H9 (cell line): ENCODE data around the gene ATP8A2. TPM values are rescaled to one million over a fixed set of nuclear protein-coding genes. Genes with fewer than 3 reads are reported as not detected.

Experiments
- DNase-seq: peaks from one replicate; pipeline ENCODE4 v3.0.0-alpha.2; 2017
- H2AFZ ChIP-seq: one replicate; pipeline ENCODE4 v1.6.1; 2013; ENCODE audit warnings: mild to moderate bottlenecking, low read length, control low read depth, moderate library complexity
- H2AK5ac ChIP-seq: 2 replicates; pipeline ENCODE4 v1.6.1; 2013; ENCODE audit warnings: low read length, control low read depth, mixed read lengths; ENCODE audit not compliant: insufficient read length
- H2BK120ac ChIP-seq: one replicate; pipeline ENCODE4 v1.6.1; 2013; ENCODE audit warnings: low read depth, mild to moderate bottlenecking, low read length, control low read depth, inconsistent platforms; ENCODE audit not compliant: poor library complexity, severe bottlenecking
- H2BK12ac ChIP-seq: 2 replicates; pipeline ENCODE4 v1.6.1; 2013; ENCODE audit warnings: low read length, control low read depth, mixed read lengths, low read depth; ENCODE audit not compliant: insufficient read length
- H2BK15ac ChIP-seq: 2 replicates; pipeline ENCODE4 v1.6.1; 2013; ENCODE audit warnings: low read depth, low read length, control low read depth
- H2BK20ac ChIP-seq: one replicate; pipeline ENCODE4 v1.6.1; 2013; ENCODE audit warnings: low read depth, mild to moderate bottlenecking, low read length, control low read depth, inconsistent platforms; ENCODE audit not compliant: poor library complexity, severe bottlenecking
- H2BK5ac ChIP-seq: 2 replicates; pipeline ENCODE4 v1.6.1; 2013; ENCODE audit warnings: low read length, control low read depth, mixed read lengths; ENCODE audit not compliant: insufficient read length
- H3K14ac ChIP-seq: 2 replicates; pipeline ENCODE4 v1.6.1; 2013; ENCODE audit warnings: low read length, control low read depth; ENCODE audit not compliant: insufficient read depth
- H3K18ac ChIP-seq: 2 replicates; pipeline ENCODE4 v1.6.1; 2013; ENCODE audit warnings: low read depth, mild to moderate bottlenecking, mixed read lengths, low read length, control low read depth; ENCODE audit not compliant: insufficient read length
- H3K23ac ChIP-seq: 2 replicates; pipeline ENCODE4 v1.6.1; 2013; ENCODE audit warnings: low read length, control low read depth, mixed read lengths, low read depth; ENCODE audit not compliant: insufficient read length
- H3K23me2 ChIP-seq: 2 replicates; pipeline ENCODE4 v1.6.1; 2013; ENCODE audit warnings: low read depth, mild to moderate bottlenecking, mixed read lengths, low read length, control low read depth; ENCODE audit not compliant: insufficient read length, poor library complexity, severe bottlenecking
- H3K27ac ChIP-seq: 2 replicates; pipeline ENCODE4 v1.5.1; 2013; ENCODE audit warnings: low read length, control low read depth, mixed read lengths, low read depth; ENCODE audit not compliant: insufficient read length
- H3K27me3 ChIP-seq: 2 replicates; pipeline ENCODE4 v1.6.1; 2013; ENCODE audit warnings: low read length, control low read depth, inconsistent platforms; ENCODE audit not compliant: insufficient read depth
- H3K4ac ChIP-seq: 2 replicates; pipeline ENCODE4 v1.6.1; 2013; ENCODE audit warnings: low read depth, mild to moderate bottlenecking, control low read depth, inconsistent platforms, low read length, moderate library complexity
- H3K4me1 ChIP-seq: 2 replicates; pipeline ENCODE4 v1.6.1; 2013; ENCODE audit warnings: low read length, control low read depth, inconsistent platforms; ENCODE audit not compliant: insufficient read depth
- H3K4me2 ChIP-seq: 2 replicates; pipeline ENCODE4 v1.6.1; 2013; ENCODE audit warnings: low read length, control low read depth, mixed read lengths; ENCODE audit not compliant: insufficient read length, insufficient read depth
- H3K56ac ChIP-seq: 2 replicates; pipeline ENCODE4 v1.6.1; 2013; ENCODE audit warnings: low read depth, mild to moderate bottlenecking, mixed read lengths, low read length, control low read depth; ENCODE audit not compliant: insufficient read length
- H3K79me1 ChIP-seq: 2 replicates; pipeline ENCODE4 v1.6.1; 2013; ENCODE audit warnings: low read depth, mild to moderate bottlenecking, moderate library complexity, low read length, control low read depth, inconsistent platforms; ENCODE audit not compliant: insufficient read depth, poor library complexity, severe bottlenecking
- H3K79me2 ChIP-seq: 2 replicates; pipeline ENCODE4 v1.6.1; 2013; ENCODE audit warnings: low read length, control low read depth, inconsistent platforms; ENCODE audit not compliant: insufficient read depth
- H3K9ac ChIP-seq: 2 replicates; pipeline ENCODE4 v1.6.1; 2013; ENCODE audit warnings: low read length, control low read depth, mixed read lengths; ENCODE audit not compliant: insufficient read length; ENCODE audit errors: extremely low read depth
- H3K9me3 ChIP-seq: one replicate; pipeline ENCODE4 v1.6.1; 2013; ENCODE audit warnings: low read depth, low read length, inconsistent platforms; ENCODE audit not compliant: control insufficient read depth
- H3T11ph ChIP-seq: one replicate; pipeline ENCODE4 v1.6.1; 2013; ENCODE audit warnings: mild to moderate bottlenecking, low read length, control low read depth, inconsistent platforms
- H4K20me1 ChIP-seq: one replicate; pipeline ENCODE4 v1.6.1; 2013; ENCODE audit not compliant: control insufficient read depth, insufficient read length, insufficient read depth
- H4K5ac ChIP-seq: 2 replicates; pipeline ENCODE4 v1.6.1; 2013; ENCODE audit warnings: low read depth, mild to moderate bottlenecking, mixed read lengths, low read length, control low read depth; ENCODE audit not compliant: insufficient read length
- H4K8ac ChIP-seq: replicated peaks from 2 replicates; pipeline ENCODE4 v1.6.1; 2013; ENCODE audit warnings: low read length, control low read depth, mixed read lengths, low read depth; ENCODE audit not compliant: insufficient read length
- H4K91ac ChIP-seq: 2 replicates; pipeline ENCODE4 v1.6.1; 2013; ENCODE audit warnings: low read depth, mild to moderate bottlenecking, moderate library complexity, mixed read lengths, low read length, control low read depth; ENCODE audit not compliant: insufficient read length
- H3K27ac Mint-ChIP-seq, 3 experiments: 2 replicates in 2 of 3; 3 replicates in 1 of 3; pipeline ENCODE4 v1.8.0; 2020 to 2021; ENCODE audit warnings: mixed read lengths in 3 of 3, mild to moderate bottlenecking in 1 of 3, moderate library complexity in 1 of 3
- H3K27me3 Mint-ChIP-seq: 2 replicates; pipeline ENCODE4 v1.8.0; 2021; ENCODE audit warnings: low read depth, mild to moderate bottlenecking, moderate library complexity, mixed read lengths
- H3K36me3 Mint-ChIP-seq, 3 experiments: 2 replicates in 2 of 3; 3 replicates in 1 of 3; pipeline ENCODE4 v1.8.0; 2020 to 2021; ENCODE audit warnings: low read depth in 3 of 3, mixed read lengths in 3 of 3; ENCODE audit not compliant: insufficient read depth in 1 of 3
- H3K4me1 Mint-ChIP-seq, 2 experiments: 2 replicates each; pipeline ENCODE4 v1.8.0; 2020; ENCODE audit warnings: mixed read lengths in 2 of 2
- H3K4me3 Mint-ChIP-seq, 2 experiments: 2 replicates in 1 of 2; 3 replicates in 1 of 2; pipeline ENCODE4 v1.8.0; 2020 to 2021; ENCODE audit warnings: mild to moderate bottlenecking in 2 of 2, mixed read lengths in 2 of 2, moderate library complexity in 1 of 2
- H3K9me3 Mint-ChIP-seq, 2 experiments: 2 replicates in 1 of 2; 3 replicates in 1 of 2; pipeline ENCODE4 v1.8.0; 2020; ENCODE audit warnings: mild to moderate bottlenecking in 2 of 2, mixed read lengths in 2 of 2, moderate library complexity in 1 of 2
- CTCF ChIP-seq: fragments of 200-600 bp; sonication (generic); conservative IDR thresholded peaks from 3 replicates; pipeline ENCODE4 v1.8.0; 2021; ENCODE audit warnings: antibody characterized with exemption, mild to moderate bottlenecking
- WGBS: extraction: QIAGEN DNeasy Blood & Tissue Kit; methylation state at CpG from one replicate; pipeline ENCODE4 v1.1.7; 2013; ENCODE audit warnings: missing lambda C conversion rate, low lambda C conversion rate, mixed read lengths; ENCODE audit not compliant: insufficient read length; ENCODE audit errors: extremely low coverage; 5-methylcytosine and 5-hydroxymethylcytosine counted together
- total RNA-seq: library from RNA; stranded (reverse); gene quantifications from 2 replicates; pipeline ENCODE4 v1.2.1, GENCODE V29; 2021

ATP8A2 gene
- total RNA-seq, 1 experiment from 2014 or later, result 18.2 TPM

GRCh38 chr13:26016189-26016588 is 644.4 kb downstream of the ATP8A2 start:
- Mint-ChIP-seq H3K4me1 (peaks cover 33 to 37% of the 10 kb centered on the region in 2 experiments), H3K4me3 (no peak overlapping the region), H3K9me3 (peaks cover 0 to 2% of the 10 kb centered on the region in 2 experiments; a peak in 1 of 5 replicates), H3K36me3 (peaks cover 0 to 3% (median 0%) of the 10 kb centered on the region in 3 experiments; a peak in 1 of 7 replicates), H3K27ac (no peak overlapping the region), H3K27me3 (peaks cover 9% of the 10 kb centered on the region)
- no peak overlapping the region for H3K23ac ChIP-seq
- H3K27ac ChIP-seq, result no peak overlapping the region
- no peak overlapping the region for H3K14ac ChIP-seq
- no peaks in the 10 kb centered on the region for H3K27me3 ChIP-seq
- no peak overlapping the region for H3T11ph ChIP-seq
- H4K91ac ChIP-seq, result no peak overlapping the region
- no peak overlapping the region for H2BK12ac ChIP-seq
- no peak overlapping the region for H2BK120ac ChIP-seq
- no peak overlapping the region for H2BK15ac ChIP-seq
- H3K23me2 ChIP-seq, result no peaks in the 10 kb centered on the region
- no peak overlapping the region for H2AFZ ChIP-seq
- H4K8ac ChIP-seq, result no peak overlapping the region
- H2AK5ac ChIP-seq, result no peak overlapping the region
- TF ChIP-seq CTCF, result no peak
- no peaks in the 10 kb centered on the region for H3K9me3 ChIP-seq
- H4K5ac ChIP-seq, result no peak overlapping the region
- DNase-seq, result no peak
- H3K18ac ChIP-seq, result no peak overlapping the region
- H3K9ac ChIP-seq, result no peak overlapping the region
- no peak overlapping the region for H3K56ac ChIP-seq
- no peaks in the 10 kb centered on the region for H3K79me2 ChIP-seq
- H2BK20ac ChIP-seq, result no peak overlapping the region
- H3K4ac ChIP-seq, result no peak overlapping the region
- H3K4me2 ChIP-seq, result no peak overlapping the region
- no peaks in the 10 kb centered on the region for H3K79me1 ChIP-seq
- no peaks in the 10 kb centered on the region for H4K20me1 ChIP-seq
- no CpG with 5 or more reads among the region's 6 CpGs for WGBS
- H2BK5ac ChIP-seq, result no peak overlapping the region
- no peaks in the 10 kb centered on the region for H3K4me1 ChIP-seq
